CD4-positive, alpha-beta T cell (primary cell): ENCODE measurements around the gene ABCC4. TPM values are rescaled to one million over a fixed set of nuclear protein-coding genes. Genes with fewer than 3 reads are reported as not detected.

Source experiments
- ATAC-seq: fragments of 200-7000 bp; cut with Tn5 transposase; one replicate; pipeline ENCODE4 v1.10.0; 2022; ENCODE audit warnings: mild to moderate bottlenecking; ENCODE audit not compliant: poor library complexity
- CTCF ChIA-PET: fragments of 350-600 bp; sonication (Branson Sonifier 250); formaldehyde crosslinking; loops from one replicate; lab custom pipeline; 2021; ENCODE audit warnings: antibody characterized with exemption, inconsistent platforms; lab: Charles Lee
- POLR2A ChIA-PET: fragments of 350-600 bp; sonication (Branson Sonifier 250); formaldehyde crosslinking; loops from one replicate; lab custom pipeline; 2021; ENCODE audit warnings: antibody characterized with exemption, inconsistent platforms; lab: Charles Lee
- DNase-seq, 14 experiments: peaks; one replicate each; pipeline ENCODE4 v3.0.0-alpha.2; 2013 to 2020; ENCODE audit warnings: mixed read lengths in 2 of 14
- H3K27ac ChIP-seq, 2 donors: one replicate each; pipeline versions ENCODE4 v1.5.1 to v1.7.0; 2013; ENCODE audit warnings: low read length in 2 of 2, low read depth in 1 of 2, mild to moderate bottlenecking in 1 of 2
- H3K27me3 ChIP-seq, 2 experiments: 1 replicate in 1 of 2; 2 replicates in 1 of 2; pipeline versions ENCODE4 v1.6.1 to v1.7.0; 2013; ENCODE audit warnings: low read length in 2 of 2, control low read depth in 1 of 2, mild to moderate bottlenecking in 1 of 2, moderate library complexity in 1 of 2; ENCODE audit not compliant: insufficient read depth in 2 of 2, control insufficient read depth in 1 of 2
- H3K36me3 ChIP-seq: one replicate; pipeline ENCODE4 v1.6.1; 2013; ENCODE audit warnings: low read length, control low read depth; ENCODE audit not compliant: insufficient read depth
- H3K4me1 ChIP-seq: one replicate; pipeline ENCODE4 v1.6.1; 2013; ENCODE audit warnings: low read length, control low read depth; ENCODE audit not compliant: insufficient read depth
- H3K4me3 ChIP-seq: one replicate; pipeline ENCODE4 v1.5.1; 2013; ENCODE audit warnings: mild to moderate bottlenecking, low read length, moderate library complexity
- H3K9me3 ChIP-seq, 2 experiments: 1 replicate in 1 of 2; 2 replicates in 1 of 2; pipeline versions ENCODE4 v1.6.1 to v1.7.0; 2013; ENCODE audit warnings: low read length in 2 of 2, mild to moderate bottlenecking in 2 of 2, control low read depth in 1 of 2, moderate library complexity in 1 of 2; ENCODE audit not compliant: control insufficient read depth in 1 of 2, insufficient read depth in 1 of 2
- H3K27ac Mint-ChIP-seq: one replicate; pipeline ENCODE4 v1.8.0; 2020; ENCODE audit warnings: mixed read lengths
- H3K27me3 Mint-ChIP-seq: one replicate; pipeline ENCODE4 v1.8.0; 2021; ENCODE audit warnings: mixed read lengths
- H3K36me3 Mint-ChIP-seq: one replicate; pipeline ENCODE4 v1.8.0; 2021; ENCODE audit warnings: low read depth, mixed read lengths
- H3K4me1 Mint-ChIP-seq: one replicate; pipeline ENCODE4 v1.8.0; 2021; ENCODE audit warnings: low read depth, mixed read lengths
- H3K4me3 Mint-ChIP-seq: one replicate; pipeline ENCODE4 v1.8.0; 2020; ENCODE audit warnings: mild to moderate bottlenecking, mixed read lengths
- H3K9me3 Mint-ChIP-seq: one replicate; pipeline ENCODE4 v1.8.0; 2020; ENCODE audit warnings: mixed read lengths
- intact Hi-C, 2 experiments: fragments of 100-400 bp; cut with DNase I in 1 of 2; cut with micrococcal nuclease in 1 of 2; formaldehyde crosslinking; loops; one replicate each; pipeline versions ENCODE4 v1.15.1 to v1.9.0; 2023 to 2025; cut with DNase I, micrococcal nuclease
- total RNA-seq, 174 experiments: library from RNA in 2 of 174; stranded (reverse) in 2 of 174; gene quantifications; one replicate each; pipeline ENCODE4 v1.2.3 and lab custom pipeline; 2021 to 2026
- TF ChIP-seq, protein P1 (sequence below): fragments of 200-600 bp; IDR thresholded peaks from one replicate; pipeline ENCODE4 v1.8.0; 2022; ENCODE audit warnings: antibody characterized with exemption, mild to moderate bottlenecking

ABCC4 gene
- total RNA-seq, 2 experiments from 2014 or later = 4.0 to 4.4 TPM

DNA sequence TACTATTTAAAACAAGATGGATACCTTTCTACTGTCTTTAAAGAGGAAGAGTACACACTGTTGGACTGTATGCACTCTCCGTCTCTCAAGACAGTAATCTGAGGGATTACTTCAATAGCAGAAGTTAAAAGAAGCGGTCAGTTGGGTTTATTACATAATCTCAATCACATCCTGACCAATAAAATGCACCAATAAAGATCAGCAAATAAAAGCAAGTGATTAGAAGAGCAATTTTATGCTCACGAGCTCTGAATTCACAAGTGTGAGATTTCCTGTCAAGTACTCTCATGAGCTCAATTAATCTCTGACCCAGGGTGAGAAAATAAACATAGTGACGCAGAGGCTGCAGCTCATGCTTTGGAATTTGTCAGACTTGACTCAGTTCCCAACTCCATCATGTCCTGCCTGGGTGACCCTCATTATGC is 12.2 kb downstream of the ABCC4 start:
- H3K4me1 ChIP-seq = no peaks in the 10 kb centered on the region
- Mint-ChIP-seq H3K27me3 (no peaks in the 10 kb centered on the region), H3K9me3 (no peaks in the 10 kb centered on the region), H3K4me1 (no peaks in the 10 kb centered on the region), H3K36me3 (peaks cover 12% of the 10 kb centered on the region), H3K4me3 (no peak overlapping the region), H3K27ac (no peak overlapping the region)
- intact Hi-C loops = no loop called here
- DNase-seq = no peak
- ChIA-PET POLR2A (no interaction called here), CTCF (no interaction called here)
- TF ChIP-seq, protein P1, sequence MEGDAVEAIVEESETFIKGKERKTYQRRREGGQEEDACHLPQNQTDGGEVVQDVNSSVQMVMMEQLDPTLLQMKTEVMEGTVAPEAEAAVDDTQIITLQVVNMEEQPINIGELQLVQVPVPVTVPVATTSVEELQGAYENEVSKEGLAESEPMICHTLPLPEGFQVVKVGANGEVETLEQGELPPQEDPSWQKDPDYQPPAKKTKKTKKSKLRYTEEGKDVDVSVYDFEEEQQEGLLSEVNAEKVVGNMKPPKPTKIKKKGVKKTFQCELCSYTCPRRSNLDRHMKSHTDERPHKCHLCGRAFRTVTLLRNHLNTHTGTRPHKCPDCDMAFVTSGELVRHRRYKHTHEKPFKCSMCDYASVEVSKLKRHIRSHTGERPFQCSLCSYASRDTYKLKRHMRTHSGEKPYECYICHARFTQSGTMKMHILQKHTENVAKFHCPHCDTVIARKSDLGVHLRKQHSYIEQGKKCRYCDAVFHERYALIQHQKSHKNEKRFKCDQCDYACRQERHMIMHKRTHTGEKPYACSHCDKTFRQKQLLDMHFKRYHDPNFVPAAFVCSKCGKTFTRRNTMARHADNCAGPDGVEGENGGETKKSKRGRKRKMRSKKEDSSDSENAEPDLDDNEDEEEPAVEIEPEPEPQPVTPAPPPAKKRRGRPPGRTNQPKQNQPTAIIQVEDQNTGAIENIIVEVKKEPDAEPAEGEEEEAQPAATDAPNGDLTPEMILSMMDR = no peak
- peaks cover 0 to 3% of the 10 kb centered on the region in 2 experiments for H3K9me3 ChIP-seq
- H3K36me3 ChIP-seq = no peaks in the 10 kb centered on the region
- no peak overlapping the region for H3K27ac ChIP-seq
- ATAC-seq = no peak
- no peaks in the 10 kb centered on the region for H3K27me3 ChIP-seq
- H3K4me3 ChIP-seq = no peak overlapping the region

DNA sequence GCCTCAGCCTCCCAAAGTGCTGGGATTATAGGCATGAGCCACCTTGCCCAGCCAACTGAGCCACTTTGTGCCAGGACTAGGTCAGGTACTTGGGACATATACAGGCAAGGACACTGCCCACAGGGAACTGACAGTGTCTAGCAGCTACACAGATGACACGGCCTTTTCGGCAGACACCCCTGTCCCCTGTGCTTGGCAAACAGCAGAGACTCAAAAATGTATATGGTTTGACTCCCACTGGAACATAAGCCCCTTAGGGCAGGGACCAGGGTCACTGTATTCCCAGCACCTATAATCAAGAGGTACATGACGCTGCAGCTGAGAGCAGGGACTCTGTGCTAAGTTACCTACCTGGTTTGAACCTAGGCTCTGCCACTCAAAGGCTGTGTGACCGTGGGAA is 16.8 kb downstream of the ABCC4 start:
- DNase-seq (no peak), ATAC-seq (no peak)
- H3K4me1 ChIP-seq = no peaks in the 10 kb centered on the region
- CTCF ChIA-PET = no interaction called here
- no peaks in the 10 kb centered on the region for H3K36me3 ChIP-seq
- H3K27me3 ChIP-seq = no peaks in the 10 kb centered on the region
- peaks cover 5% of the 10 kb centered on the region for H3K4me1 Mint-ChIP-seq
- H3K9me3 Mint-ChIP-seq = no peaks in the 10 kb centered on the region
- H3K27ac Mint-ChIP-seq = no peak overlapping the region
- no peak overlapping the region for H3K4me3 Mint-ChIP-seq
- H3K27me3 Mint-ChIP-seq = no peaks in the 10 kb centered on the region
- TF ChIP-seq, protein P1 = no peak
- POLR2A ChIA-PET = no interaction called here
- H3K27ac ChIP-seq = no peak overlapping the region
- H3K9me3 ChIP-seq = no peaks in the 10 kb centered on the region
- peaks cover 5% of the 10 kb centered on the region for H3K36me3 Mint-ChIP-seq
- intact Hi-C loops = no loop called here
- no peak overlapping the region for H3K4me3 ChIP-seq

DNA sequence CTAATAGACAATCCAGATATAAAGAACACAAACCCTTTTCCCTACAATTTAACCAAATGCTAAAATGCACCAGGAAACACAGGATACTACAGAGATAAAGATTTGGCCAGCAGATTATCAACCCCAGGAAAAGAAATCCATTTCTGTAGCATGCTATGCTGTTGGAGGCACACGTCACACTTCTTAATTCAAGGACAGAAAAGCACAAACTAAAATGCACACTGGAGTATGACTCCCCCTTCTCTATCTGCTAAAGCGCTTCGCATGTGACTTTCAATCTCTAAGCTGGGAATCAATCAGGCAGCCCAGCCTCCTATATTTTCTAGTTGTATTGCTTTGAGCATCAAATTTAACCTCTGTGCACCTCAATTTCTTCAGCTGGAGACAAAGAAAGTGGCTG is 22.2 kb downstream of the ABCC4 start:
- ATAC-seq = no peak
- TF ChIP-seq, protein P1 = no peak
- CTCF ChIA-PET = no interaction called here

More for the DNA sequence above, 22.2 kb downstream of the ABCC4 start:
- Mint-ChIP-seq H3K9me3 (no peaks in the 10 kb centered on the region), H3K27ac (no peak overlapping the region), H3K36me3 (peaks cover 11% of the 10 kb centered on the region), H3K4me1 (peaks cover 5% of the 10 kb centered on the region), H3K4me3 (no peak overlapping the region), H3K27me3 (no peaks in the 10 kb centered on the region)
- no peak for DNase-seq
- no peaks in the 10 kb centered on the region for H3K36me3 ChIP-seq
- no peaks in the 10 kb centered on the region for H3K27me3 ChIP-seq
- POLR2A ChIA-PET = no interaction called here
- H3K4me3 ChIP-seq = no peak overlapping the region
- no peaks in the 10 kb centered on the region for H3K9me3 ChIP-seq
- H3K27ac ChIP-seq = no peak overlapping the region
- no peaks in the 10 kb centered on the region for H3K4me1 ChIP-seq
- intact Hi-C loops = no loop called here
